GM12873 (cell line): ENCODE measurements around the gene KRT13.

Source experiments
- CTCF ChIP-seq: IDR thresholded peaks from 2 replicates; pipeline ENCODE4 v1.5.1; 2012; ENCODE audit warnings: low read depth, mild to moderate bottlenecking, moderate library complexity, low read length, control low read depth; ENCODE audit not compliant: insufficient read depth; ENCODE audit errors: missing control alignments

KRT13 gene

GRCh38 chr17:41486809-41487530 is 18.4 kb downstream of the KRT13 start:
- peak; percentile 82 for TF ChIP-seq CTCF

GRCh38 chr17:41486316-41486715 is 19.1 kb downstream of the KRT13 start:
- no peak for TF ChIP-seq CTCF

GRCh38 chr17:41484920-41485904 is 20.2 kb downstream of the KRT13 start:
- TF ChIP-seq CTCF: no peak

- no peak for TF ChIP-seq CTCF
Measured at GRCh38 chr17:41483991-41484826, 21.2 kb downstream of the KRT13 start.

- no peak for TF ChIP-seq CTCF
Measured at GRCh38 chr17:41483531-41483930, 21.9 kb downstream of the KRT13 start.

- TF ChIP-seq CTCF: no peak
Measured at GRCh38 chr17:41481036-41481435, 24.4 kb downstream of the KRT13 start, which contains the start of gene KRT35. Gene KRT35 (minus strand): TSS chr17:41481151. CDS start chr17:41481097, 54 bp downstream.

GRCh38 chr17:41480581-41480980 is 24.8 kb downstream of the KRT13 start:
- TF ChIP-seq CTCF: no peak
